Progenitor cell of endocrine pancreas (in vitro differentiated cells): Measurements from ENCODE around the gene RILPL1. TPM values are rescaled to one million over a fixed set of nuclear protein-coding genes. Genes with fewer than 3 reads are reported as not detected.
"Not testable (repeated sequence)": the region's sequence is repeated elsewhere in the genome, so short reads cannot be mapped to it uniquely, and the experiment has no call there.

ENCODE experiments used
- DNase-seq: peaks from one replicate; pipeline ENCODE4 v3.0.0; 2021; ENCODE audit warnings: low spot score; ENCODE audit not compliant: unreplicated experiment
- H3K27ac Mint-ChIP-seq: 2 replicates; pipeline ENCODE4 v1.8.0; 2021; ENCODE audit warnings: mild to moderate bottlenecking, moderate library complexity, mixed read lengths
- H3K27me3 Mint-ChIP-seq: 2 replicates; pipeline ENCODE4 v1.8.0; 2021; ENCODE audit warnings: mixed read lengths
- H3K36me3 Mint-ChIP-seq: 2 replicates; pipeline ENCODE4 v1.8.0; 2022; ENCODE audit warnings: mixed read lengths; ENCODE audit not compliant: insufficient read depth
- H3K4me1 Mint-ChIP-seq: 2 replicates; pipeline ENCODE4 v1.8.0; 2021; ENCODE audit warnings: low read depth, mixed read lengths
- H3K4me3 Mint-ChIP-seq: 2 replicates; pipeline ENCODE4 v1.8.0; 2021; ENCODE audit warnings: low read depth, mild to moderate bottlenecking, moderate library complexity, mixed read lengths
- H3K9me3 Mint-ChIP-seq: 2 replicates; pipeline ENCODE4 v1.8.0; 2021; ENCODE audit warnings: low read depth, mixed read lengths
- CTCF ChIP-seq: fragments of 200-600 bp; sonication (generic); IDR thresholded peaks from one replicate; pipeline ENCODE4 v1.5.0; 2021; ENCODE audit warnings: antibody characterized with exemption, mild to moderate bottlenecking; ENCODE audit not compliant: unreplicated experiment
- total RNA-seq: library from RNA; stranded (reverse); gene quantifications from 2 replicates; pipeline ENCODE4 v1.2.1, GENCODE V29; 2021

RILPL1 gene
- total RNA-seq, 1 donor from 2014 or later, result 26.2 TPM

- H3K4me1 Mint-ChIP-seq, result no peaks in the 10 kb centered on the region
- H3K27me3 Mint-ChIP-seq, result peaks cover 5% of the 10 kb centered on the region
- H3K36me3 Mint-ChIP-seq, result no peaks in the 10 kb centered on the region
- H3K27ac Mint-ChIP-seq, result no peak overlapping the region
- no peak for TF ChIP-seq CTCF
- H3K4me3 Mint-ChIP-seq, result no peak overlapping the region
- H3K9me3 Mint-ChIP-seq, result no peaks in the 10 kb centered on the region
- no peak for DNase-seq
Observed at GRCh38 chr12:123550700-123551099, 17.2 kb upstream of the RILPL1 start.

GRCh38 chr12:123548107-123548506, 14.6 kb upstream of the RILPL1 start:
- no peak overlapping the region for H3K27ac Mint-ChIP-seq
- TF ChIP-seq CTCF, result no peak

GRCh38 chr12:123546281-123546680, 12.8 kb upstream of the RILPL1 start:
- Mint-ChIP-seq H3K4me1 (no peaks in the 10 kb centered on the region), H3K27me3 (peaks cover 5% of the 10 kb centered on the region), H3K36me3 (no peaks in the 10 kb centered on the region), H3K4me3 (no peak overlapping the region), H3K27ac (peak overlapping the region; percentile 13), H3K9me3 (no peaks in the 10 kb centered on the region)
- no peak for TF ChIP-seq CTCF
- DNase-seq, result no peak

More at GRCh38 chr12:123548107-123548506, 14.6 kb upstream of the RILPL1 start:
- H3K4me3 Mint-ChIP-seq, result no peak overlapping the region
- no peaks in the 10 kb centered on the region for H3K9me3 Mint-ChIP-seq
- DNase-seq, result no peak
- no peaks in the 10 kb centered on the region for H3K36me3 Mint-ChIP-seq
- H3K27me3 Mint-ChIP-seq, result peaks cover 5% of the 10 kb centered on the region
- H3K4me1 Mint-ChIP-seq, result no peaks in the 10 kb centered on the region

- H3K4me3 Mint-ChIP-seq, result no peak overlapping the region
- H3K27ac Mint-ChIP-seq, result no peak overlapping the region
- TF ChIP-seq CTCF, result no peak
- H3K27me3 Mint-ChIP-seq, result peaks cover 8% of the 10 kb centered on the region
- DNase-seq, result no peak
- H3K4me1 Mint-ChIP-seq, result no peaks in the 10 kb centered on the region
- no peaks in the 10 kb centered on the region for H3K9me3 Mint-ChIP-seq
- H3K36me3 Mint-ChIP-seq, result no peaks in the 10 kb centered on the region
Observed at GRCh38 chr12:123543541-123543940, 10.0 kb upstream of the RILPL1 start.

- no peak overlapping the region for H3K4me3 Mint-ChIP-seq
- H3K27ac Mint-ChIP-seq, result no peak overlapping the region
- no peak for DNase-seq
- H3K4me1 Mint-ChIP-seq, result no peaks in the 10 kb centered on the region
- no peaks in the 10 kb centered on the region for H3K9me3 Mint-ChIP-seq
- peaks cover 8% of the 10 kb centered on the region for H3K27me3 Mint-ChIP-seq
- no peaks in the 10 kb centered on the region for H3K36me3 Mint-ChIP-seq
- no peak for TF ChIP-seq CTCF
Observed at GRCh38 chr12:123540899-123541662, 7.6 kb upstream of the RILPL1 start.

- not testable (repeated sequence) for H3K36me3 Mint-ChIP-seq, H3K27me3 Mint-ChIP-seq, H3K4me1 Mint-ChIP-seq, H3K9me3 Mint-ChIP-seq, DNase-seq, H3K27ac Mint-ChIP-seq
- peak overlapping the region; percentile 35 for H3K4me3 Mint-ChIP-seq
Observed at GRCh38 chr12:123535952-123536351, 2.4 kb upstream of the RILPL1 start.
